ENCODE measurements around the gene PRKCE. TPM values are rescaled to one million over a fixed set of nuclear protein-coding genes. Genes with fewer than 3 reads are reported as not detected.

The PRKCE gene
- total RNA-seq, 1 experiment from 2014 or later, result 1.3 TPM

- H2AFZ ChIP-seq (ENCODE audit: low read length), result no peak overlapping the region
- H3K9me3 Mint-ChIP-seq, result no peaks in the 10 kb centered on the region; a peak in 1 of 5 replicates
- H2AK5ac ChIP-seq (ENCODE audit: insufficient read length, low read length), result no peak overlapping the region
- no peaks in the 10 kb centered on the region for H3K9me3 ChIP-seq (ENCODE audit: control insufficient read depth, low read depth, low read length)
- no peak overlapping the region for H3K18ac ChIP-seq (ENCODE audit: insufficient read length, low read depth, low read length)
- no peak overlapping the region for H3K14ac ChIP-seq (ENCODE audit: insufficient read depth, low read length)
- TF ChIP-seq CTCF (conservative IDR thresholded peaks at IDR 0.05), result no peak
- H2BK12ac ChIP-seq (ENCODE audit: insufficient read length, low read depth, low read length), result no peak overlapping the region
- H3K4me1 ChIP-seq (ENCODE audit: insufficient read depth, low read length), result no peaks in the 10 kb centered on the region
- peaks cover 83% of the 10 kb centered on the region for H3K27me3 Mint-ChIP-seq (ENCODE audit: low read depth)
- no peak overlapping the region for H3K9ac ChIP-seq (ENCODE audit: extremely low read depth, insufficient read length, low read length)
- no peak overlapping the region for H3K27ac Mint-ChIP-seq
- H3K4me2 ChIP-seq (ENCODE audit: insufficient read depth, insufficient read length, low read length), result peak overlapping the region; percentile 76
- WGBS (ENCODE audit: extremely low coverage, insufficient read length, low lambda C conversion rate), result no CpG with 5 or more reads among the region's 53 CpGs
- H2BK5ac ChIP-seq (ENCODE audit: insufficient read length, low read length), result no peak overlapping the region
- no peak overlapping the region for H4K91ac ChIP-seq (ENCODE audit: insufficient read length, low read depth, low read length)
- peaks cover 17% of the 10 kb centered on the region in 2 experiments for H3K4me1 Mint-ChIP-seq
- H3K4me3 Mint-ChIP-seq, result peak overlapping the region; percentile 64 to 81
- no peak overlapping the region; the same call in 1 of the 2 replicates for H2BK15ac ChIP-seq (ENCODE audit: low read depth, low read length)
- DNase-seq, result peak; percentile 44
- H3K27me3 ChIP-seq (ENCODE audit: insufficient read depth, low read length), result peaks cover 45% of the 10 kb centered on the region
- H3T11ph ChIP-seq (ENCODE audit: low read length), result no peak overlapping the region
- no peak overlapping the region for H3K27ac ChIP-seq (ENCODE audit: insufficient read length, low read depth, low read length)
- no peak overlapping the region for H3K56ac ChIP-seq (ENCODE audit: insufficient read length, low read depth, low read length)
- no peak overlapping the region for H3K4ac ChIP-seq (ENCODE audit: low read depth, low read length)
- peaks cover 28% of the 10 kb centered on the region for H3K23me2 ChIP-seq (ENCODE audit: insufficient read length, low read depth, low read length, poor library complexity, severe bottlenecking)
- H3K79me2 ChIP-seq (ENCODE audit: insufficient read depth, low read length), result no peaks in the 10 kb centered on the region
- H4K20me1 ChIP-seq (ENCODE audit: control insufficient read depth, insufficient read depth, insufficient read length), result peaks cover 3% of the 10 kb centered on the region
- no peak overlapping the region for H4K8ac ChIP-seq (replicated peaks; ENCODE audit: insufficient read length, low read depth, low read length)
- no peak overlapping the region for H2BK120ac ChIP-seq (ENCODE audit: low read depth, low read length, poor library complexity, severe bottlenecking)
- H3K36me3 Mint-ChIP-seq (ENCODE audit: insufficient read depth in 1 of 3, low read depth in 3 of 3), result no peaks in the 10 kb centered on the region; a peak in 2 of 7 replicates
- no peaks in the 10 kb centered on the region for H3K79me1 ChIP-seq (ENCODE audit: insufficient read depth, low read depth, low read length, poor library complexity, severe bottlenecking)
- no peak overlapping the region for H3K23ac ChIP-seq (ENCODE audit: insufficient read length, low read depth, low read length)
- no peak overlapping the region for H2BK20ac ChIP-seq (ENCODE audit: low read depth, low read length, poor library complexity, severe bottlenecking)
- H4K5ac ChIP-seq (ENCODE audit: insufficient read length, low read depth, low read length), result no peak overlapping the region
Observed at GRCh38 chr2:45652090-45653031, 886 bp downstream of the PRKCE start.
